Fibroblast of the aortic adventitia (primary cell): Measurements from ENCODE around the gene TACR2. TPM values are rescaled to one million over a fixed set of nuclear protein-coding genes. Genes with fewer than 3 reads are reported as not detected.

Source experiments
- DNase-seq: peaks from one replicate; pipeline ENCODE4 v3.0.0-alpha.2; 2010; ENCODE audit warnings: low read depth
- H3K4me3 ChIP-seq: 2 replicates; pipeline ENCODE4 v1.5.1; 2011; ENCODE audit warnings: low read depth, mild to moderate bottlenecking, control low read depth, low read length, moderate library complexity
- CTCF ChIP-seq: IDR thresholded peaks from 2 replicates; pipeline ENCODE4 v1.5.1; 2011; ENCODE audit warnings: mild to moderate bottlenecking, low read length, control low read depth, inconsistent platforms; ENCODE audit not compliant: insufficient read depth
- total RNA-seq: library from RNA; depleted of rRNA; stranded (reverse); fragments of >200 nt; gene quantifications from 2 replicates; pipeline ENCODE4 v1.2.3, GENCODE V29; 2012; ENCODE audit warnings: low replicate concordance

The TACR2 gene
- total RNA-seq, 1 donor, result 0.18 TPM

- no peak for DNase-seq
- TF ChIP-seq CTCF, result no peak
- no peak overlapping the region for H3K4me3 ChIP-seq
These were observed 44.7 kb upstream of the TACR2 start for GRCh38 chr10:69461243-69462025.

- DNase-seq, result no peak
- no peak overlapping the region for H3K4me3 ChIP-seq
- no peak for TF ChIP-seq CTCF
These were observed 44.0 kb upstream of the TACR2 start for GRCh38 chr10:69460576-69461242.

GRCh38 chr10:69459893-69460575 is 43.3 kb upstream of the TACR2 start:
- H3K4me3 ChIP-seq, result no peak overlapping the region
- TF ChIP-seq CTCF, result no peak
- DNase-seq, result no peak

- no peak overlapping the region for H3K4me3 ChIP-seq
- TF ChIP-seq CTCF, result no peak
- no peak for DNase-seq
These were observed 42.5 kb upstream of the TACR2 start for GRCh38 chr10:69459101-69459790.

GRCh38 chr10:69458430-69459100 is 41.8 kb upstream of the TACR2 start:
- H3K4me3 ChIP-seq, result no peak overlapping the region
- DNase-seq, result no peak
- no peak for TF ChIP-seq CTCF

- no peak for TF ChIP-seq CTCF
- no peak overlapping the region for H3K4me3 ChIP-seq
- no peak for DNase-seq
These were observed 41.1 kb upstream of the TACR2 start for GRCh38 chr10:69457771-69458237.
